ENCODE measurements around the gene SPG11. TPM values are rescaled to one million over a fixed set of nuclear protein-coding genes. Genes with fewer than 3 reads are reported as not detected.

SPG11 gene
- total and polyA plus RNA-seq, 9 of the 15 experiments (the other 6 are each of a cell fraction or from before 2014, with no cell fraction given): 23.3 to 71.2 (median 45.6) TPM

- TF ChIP-seq CREB5 (CRISPR knock-in tag; IDR thresholded peaks at IDR 0.05) (no peak), MNT (conservative IDR thresholded peaks at IDR 0.05) (peak in 1 of 2 experiments; percentile 21), HMG20A (CRISPR knock-in tag; conservative IDR thresholded peaks at IDR 0.05) (no peak), TCF7L2 (IDR thresholded peaks at IDR 0.05; ENCODE audit: low read depth, low read length) (no peak), PRMT5 (CRISPR knock-in tag; IDR thresholded peaks at IDR 0.05) (no peak), ZNF707 (CRISPR knock-in tag; conservative IDR thresholded peaks at IDR 0.05) (no peak), XRCC3 (IDR thresholded peaks at IDR 0.05) (no peak), SRF (CRISPR knock-in tag; IDR thresholded peaks at IDR 0.05) (no peak; a peak in 1 of 4 replicates), U2AF2 (optimal IDR thresholded peaks at IDR 0.05; ENCODE audit: low read depth, low read length) (no peak), MEF2A (IDR thresholded peaks at IDR 0.05; ENCODE audit: control insufficient read depth, low read depth, low read length) (no peak), HBP1 (CRISPR knock-in tag; IDR thresholded peaks at IDR 0.05) (no peak), BHLHE40 (IDR thresholded peaks at IDR 0.05; ENCODE audit: low read length) (no peak), TSC22D4 (tag; IDR thresholded peaks at IDR 0.05) (no peak), POLR2H (tag; IDR thresholded peaks at IDR 0.05; ENCODE audit: low read depth) (peak; percentile 81), NELFE (IDR thresholded peaks at IDR 0.05; ENCODE audit: insufficient read depth, insufficient read length) (no peak), NR3C1 (CRISPR knock-in tag; IDR thresholded peaks at IDR 0.05) (no peak; the same call in 1 of the 2 replicates), NFE2L1 (tag; IDR thresholded peaks at IDR 0.05; ENCODE audit: borderline replicate concordance, low read depth) (no peak), SMAD4 (CRISPR knock-in tag; conservative IDR thresholded peaks at IDR 0.05) (peak; percentile 31; the same call in 1 of the 2 replicates)
- TF ChIP-seq, protein P1, sequence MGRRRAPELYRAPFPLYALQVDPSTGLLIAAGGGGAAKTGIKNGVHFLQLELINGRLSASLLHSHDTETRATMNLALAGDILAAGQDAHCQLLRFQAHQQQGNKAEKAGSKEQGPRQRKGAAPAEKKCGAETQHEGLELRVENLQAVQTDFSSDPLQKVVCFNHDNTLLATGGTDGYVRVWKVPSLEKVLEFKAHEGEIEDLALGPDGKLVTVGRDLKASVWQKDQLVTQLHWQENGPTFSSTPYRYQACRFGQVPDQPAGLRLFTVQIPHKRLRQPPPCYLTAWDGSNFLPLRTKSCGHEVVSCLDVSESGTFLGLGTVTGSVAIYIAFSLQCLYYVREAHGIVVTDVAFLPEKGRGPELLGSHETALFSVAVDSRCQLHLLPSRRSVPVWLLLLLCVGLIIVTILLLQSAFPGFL (CRISPR knock-in tag; IDR thresholded peaks at IDR 0.05): no peak
- TF ChIP-seq, protein P2, sequence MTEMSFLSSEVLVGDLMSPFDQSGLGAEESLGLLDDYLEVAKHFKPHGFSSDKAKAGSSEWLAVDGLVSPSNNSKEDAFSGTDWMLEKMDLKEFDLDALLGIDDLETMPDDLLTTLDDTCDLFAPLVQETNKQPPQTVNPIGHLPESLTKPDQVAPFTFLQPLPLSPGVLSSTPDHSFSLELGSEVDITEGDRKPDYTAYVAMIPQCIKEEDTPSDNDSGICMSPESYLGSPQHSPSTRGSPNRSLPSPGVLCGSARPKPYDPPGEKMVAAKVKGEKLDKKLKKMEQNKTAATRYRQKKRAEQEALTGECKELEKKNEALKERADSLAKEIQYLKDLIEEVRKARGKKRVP (CRISPR knock-in tag; IDR thresholded peaks at IDR 0.05): no peak
Observed at GRCh38 chr15:44536302-44536961, 127.0 kb downstream of the SPG11 start (continued).

All from K562 (cell line).